ENCODE results near the gene SLC35B1. TPM values are rescaled to one million over a fixed set of nuclear protein-coding genes. Genes with fewer than 3 reads are reported as not detected.

Gene SLC35B1
- total and polyA plus RNA-seq, 2 donors (not counting 3 experiments of a cell fraction or from before 2014, with no cell fraction given): 87.0 to 142 TPM

- Histone ChIP-seq H3K27ac (ENCODE audit: insufficient read depth, low read depth, low read length) (no peak overlapping the region), H2AFZ (ENCODE audit: low read depth, low read length) (no peak overlapping the region), H3K79me2 (ENCODE audit: control insufficient read depth, insufficient read depth, low read length) (no peaks in the 10 kb centered on the region), H4K20me1 (replicated peaks; ENCODE audit: control insufficient read depth, extremely low read depth, insufficient read depth, low read length) (no peaks in the 10 kb centered on the region), H3K4me2 (ENCODE audit: insufficient read depth, low read length) (no peak overlapping the region), H3K9me1 (replicated peaks; ENCODE audit: control insufficient read depth, extremely low read depth, insufficient read depth, low read length) (no peaks in the 10 kb centered on the region), H3K36me3 (ENCODE audit: control insufficient read depth in 2 of 2, extremely low read depth in 1 of 2, insufficient read depth in 2 of 2, low read length in 2 of 2) (peaks cover 0 to 6% of the 10 kb centered on the region in 2 experiments), H3K27me3 (ENCODE audit: control insufficient read depth in 2 of 2, insufficient read depth in 2 of 2, low read length in 2 of 2) (no peaks in the 10 kb centered on the region), H3K9me3 (replicated peaks; ENCODE audit: control insufficient read depth, insufficient read depth, low read length) (no peaks in the 10 kb centered on the region), H3K9ac (replicated peaks; ENCODE audit: extremely low read depth, insufficient read depth, low read length) (no peak overlapping the region), H3K4me3 (replicated peaks in 1 of 3; ENCODE audit: insufficient read depth in 1 of 3, low read depth in 1 of 3, low read length in 3 of 3) (no peak overlapping the region), H3K4me1 (ENCODE audit: control insufficient read depth, extremely low read depth, insufficient read depth, low read length) (no peaks in the 10 kb centered on the region)
- ChIA-PET CTCF (no interaction called here), POLR2A (no interaction called here)
- no TSS peak for BruUV-seq (replicated peaks)
- intact Hi-C loops (cut with micrococcal nuclease) (no loop called here), dilution Hi-C loops (cut with MboI; ENCODE audit: extremely low pct_ligation_motif_present, low sequenced_read_pairs) (no loop called here)
- no peak for DNase-seq (ENCODE audit: low read depth, low spot score)
- FAIRE-seq: no peak
- no peak for TF ChIP-seq FOS (IDR thresholded peaks at IDR 0.05; ENCODE audit: borderline replicate concordance, insufficient read depth, low read length)
- no peak for TF ChIP-seq GATA2 (IDR thresholded peaks at IDR 0.05; ENCODE audit: insufficient read depth, insufficient read length, low read depth, low read length)
- TF ChIP-seq MYC (IDR thresholded peaks at IDR 0.05; ENCODE audit: low read depth, low read length): no peak
- TF ChIP-seq EZH2 (IDR thresholded peaks at IDR 0.05; ENCODE audit: borderline replicate concordance, low read depth, low read length, severe bottlenecking): no peak
- TF ChIP-seq POLR2A (IDR thresholded peaks at IDR 0.05; ENCODE audit: low read depth, low read length): no peak
- TF ChIP-seq POLR2AphosphoS5 (IDR thresholded peaks at IDR 0.05; ENCODE audit: insufficient read depth, low read depth, low read length): no peak
- no peak for TF ChIP-seq CTCF (IDR thresholded peaks at IDR 0.05; ENCODE audit: extremely low read depth in 1 of 2, insufficient read depth in 1 of 2, low read depth in 1 of 2, low read length in 2 of 2)
- TF ChIP-seq JUN (IDR thresholded peaks at IDR 0.05; ENCODE audit: borderline replicate concordance, insufficient read depth, insufficient read length, low read depth): no peak
- no peak for TF ChIP-seq MAX (IDR thresholded peaks at IDR 0.05; ENCODE audit: insufficient read depth, insufficient read length)
Observed at GRCh38 chr17:49748791-49749190, 41.0 kb upstream of the SLC35B1 start.

Measured in endothelial cell of umbilical vein (primary cell).